K562 (cell line): Measurements from ENCODE around the gene RNLS. TPM values are rescaled to one million over a fixed set of nuclear protein-coding genes. Genes with fewer than 3 reads are reported as not detected.

Source experiments
- ATAC-seq: fragments of 200-7000 bp; cut with Tn5 transposase; 3 replicates; pipeline ENCODE4 v1.9.1; 2020; ENCODE audit warnings: moderate library complexity
- BruUV-seq: library from RNA; stranded (reverse); fragments of 400-500 nt; replicated peaks from 2 replicates; lab custom pipeline; 2021; lab: Mats Ljungman, UMichigan
- CTCF ChIA-PET: fragments of 300-600 bp; formaldehyde crosslinking; extraction: SDS; loops from one replicate; lab custom pipeline; 2021; ENCODE audit warnings: low intra/inter-chr PET ratio; lab: Yijun Ruan, JAX
- POLR2A ChIA-PET: fragments of 300-600, 350-650 bp; sonication (Branson Sonifier 250); formaldehyde crosslinking; extraction: SDS; loops from one replicate; lab custom pipeline; 2021; ENCODE audit warnings: antibody characterized with exemption, inconsistent platforms; lab: Yijun Ruan, JAX
- DNase-seq, 4 experiments: peaks; one replicate each; pipeline versions ENCODE4 v3.0.0 to v3.0.0-alpha.2; 2011 to 2018; ENCODE audit warnings: low spot score in 3 of 4, mixed read lengths in 3 of 4; ENCODE audit errors: extremely low read depth in 1 of 4
- FAIRE-seq: peaks from 2 replicates; lab custom pipeline; 2011; peaks lifted over from hg19 to GRCh38; lab: Jason Lieb, UNC
- H2AFZ ChIP-seq: 2 replicates; pipeline ENCODE4 v1.6.0; 2011; ENCODE audit warnings: low read depth, low read length, control low read depth, inconsistent platforms
- H3K27ac ChIP-seq: fragments of 200-600 bp; 3 replicates; pipeline ENCODE4 v1.8.0; 2011; ENCODE audit warnings: low read depth, mild to moderate bottlenecking, control low read depth, inconsistent platforms, low read length, moderate library complexity, mixed read lengths; ENCODE audit errors: extremely low read depth
- H3K27me3 ChIP-seq, 2 experiments: fragments of 300-600 bp in 1 of 2; 2 replicates in 1 of 2; 3 replicates in 1 of 2; pipeline versions ENCODE4 v1.6.0 to v1.8.0; 2011; ENCODE audit warnings: inconsistent platforms in 2 of 2, low read length in 2 of 2, mild to moderate bottlenecking in 1 of 2, mixed read lengths in 1 of 2, moderate library complexity in 1 of 2; ENCODE audit not compliant: control insufficient read depth in 2 of 2, insufficient read depth in 2 of 2
- H3K36me3 ChIP-seq: fragments of 300-600 bp; 3 replicates; pipeline ENCODE4 v1.8.0; 2011; ENCODE audit warnings: mild to moderate bottlenecking, low read length, inconsistent platforms; ENCODE audit not compliant: control insufficient read depth, insufficient read depth
- H3K4me1 ChIP-seq, 2 experiments: fragments of 200-600 bp in 1 of 2; replicated peaks in 1 of 2; 2 replicates in 1 of 2; 3 replicates in 1 of 2; pipeline versions ENCODE4 v1.5.1 to v1.8.0; 2011; ENCODE audit warnings: inconsistent platforms in 2 of 2, low read length in 2 of 2, mild to moderate bottlenecking in 1 of 2, mixed read lengths in 1 of 2, moderate library complexity in 1 of 2; ENCODE audit not compliant: control insufficient read depth in 2 of 2, insufficient read depth in 2 of 2
- H3K4me2 ChIP-seq: 2 replicates; pipeline ENCODE4 v1.6.1; 2011; ENCODE audit warnings: low read length, control low read depth, inconsistent platforms, mixed read lengths; ENCODE audit not compliant: insufficient read depth
- H3K4me3 ChIP-seq: fragments of 200-600 bp; sonication (generic), shearing (Covaris generic); 2 replicates; pipeline ENCODE4 v1.5.1; 2016; ENCODE audit warnings: control low read depth, inconsistent platforms
- H3K79me2 ChIP-seq: fragments of 200-600 bp; 3 replicates; pipeline ENCODE4 v1.8.0; 2011; ENCODE audit warnings: low read length, inconsistent platforms; ENCODE audit not compliant: control insufficient read depth, insufficient read depth
- H3K9ac ChIP-seq, 2 experiments: 2 replicates each; pipeline versions ENCODE4 v1.6.0 to v1.6.1; 2011; ENCODE audit warnings: low read depth in 2 of 2, low read length in 2 of 2, control low read depth in 1 of 2, inconsistent platforms in 1 of 2, mild to moderate bottlenecking in 1 of 2, mixed read lengths in 1 of 2; ENCODE audit not compliant: insufficient read depth in 1 of 2
- H3K9me1 ChIP-seq: one replicate; pipeline ENCODE4 v1.6.0; 2011; ENCODE audit warnings: inconsistent platforms, mild to moderate bottlenecking, low read length, moderate library complexity; ENCODE audit not compliant: control insufficient read depth, insufficient read depth
- H3K9me3 ChIP-seq: replicated peaks from 2 replicates; pipeline ENCODE4 v1.5.1; 2011; ENCODE audit warnings: low read depth, low read length, inconsistent platforms; ENCODE audit not compliant: control insufficient read depth, insufficient read depth
- H4K20me1 ChIP-seq: replicated peaks from 2 replicates; pipeline ENCODE4 v1.6.1; 2011; ENCODE audit warnings: low read length, inconsistent platforms, mixed read lengths; ENCODE audit not compliant: control insufficient read depth, insufficient read depth
- DDX20 ChIP-seq: fragments of 450-650 bp; IDR thresholded peaks from 2 replicates; pipeline ENCODE4 v1.6.1; 2016; ENCODE audit warnings: missing genetic modification characterization, low read depth, mild to moderate bottlenecking, missing compliant biosample characterization, moderate library complexity
- FOXA3 ChIP-seq, 2 experiments: fragments of 450-650 bp in 1 of 2; sonication (generic) in 1 of 2; formaldehyde crosslinking; IDR thresholded peaks in 1 of 2; conservative IDR thresholded peaks in 1 of 2; 2 replicates each; pipeline versions ENCODE4 v1.4.0 to v1.8.0; 2020 to 2022; ENCODE audit warnings: mild to moderate bottlenecking in 2 of 2, missing genetic modification reagents in 1 of 2
- NCOA4 ChIP-seq: fragments of 450-650 bp; IDR thresholded peaks from 2 replicates; pipeline ENCODE4 v1.6.1; 2018; ENCODE audit warnings: mild to moderate bottlenecking; ENCODE audit not compliant: partially characterized antibody
- NRF1 ChIP-seq, 2 experiments: fragments of 450-650 bp; IDR thresholded peaks in 1 of 2; conservative IDR thresholded peaks in 1 of 2; 2 replicates each; pipeline ENCODE4 v1.6.1; 2014; ENCODE audit warnings: mild to moderate bottlenecking in 2 of 2
- SMC3 ChIP-seq: conservative IDR thresholded peaks from 2 replicates; pipeline ENCODE4 v1.6.1; 2011; ENCODE audit warnings: low read depth, low read length, improper control_type of control experiment; ENCODE audit not compliant: insufficient read depth
- SNIP1 ChIP-seq: fragments of 450-650 bp; IDR thresholded peaks from 2 replicates; pipeline ENCODE4 v1.7.1; 2017; ENCODE audit warnings: low read depth, mild to moderate bottlenecking
- TAF7 ChIP-seq: fragments of 450-650 bp; IDR thresholded peaks from 2 replicates; pipeline ENCODE4 v1.6.1; 2016; ENCODE audit warnings: missing genetic modification characterization, missing compliant biosample characterization
- ZFP1 ChIP-seq: fragments of 450-650 bp; formaldehyde crosslinking; IDR thresholded peaks from 2 replicates; pipeline ENCODE4 v1.4.0; 2020; ENCODE audit warnings: mild to moderate bottlenecking, mixed read lengths
- ZKSCAN1 ChIP-seq: fragments of 150-350 bp; IDR thresholded peaks from 2 replicates; pipeline ENCODE4 v1.6.1; 2016; ENCODE audit warnings: low read depth, low read length
- ZKSCAN3 ChIP-seq: fragments of 250-450 bp; sonication (Bioruptor Pico); IDR thresholded peaks from 2 replicates; pipeline ENCODE4 v1.4.0; 2020
- ZKSCAN8 ChIP-seq: fragments of 200-800 bp; sonication (Bioruptor generic); IDR thresholded peaks from 2 replicates; pipeline ENCODE4 v1.6.1; 2016; ENCODE audit warnings: missing genetic modification characterization, missing compliant biosample characterization
- ZNF668 ChIP-seq: fragments of 250-450 bp; sonication (Bioruptor Pico); IDR thresholded peaks from 2 replicates; pipeline ENCODE4 v1.8.0; 2022; ENCODE audit warnings: mild to moderate bottlenecking, inconsistent platforms
- ZNF699 ChIP-seq: fragments of 250-450 bp; sonication (Bioruptor Pico); IDR thresholded peaks from 2 replicates; pipeline ENCODE4 v1.8.0; 2021; ENCODE audit warnings: mild to moderate bottlenecking, moderate library complexity; ENCODE audit not compliant: insufficient replicate concordance
- ZNF75A ChIP-seq: fragments of 450-650 bp; formaldehyde crosslinking; IDR thresholded peaks from 2 replicates; pipeline ENCODE4 v1.4.0; 2020; ENCODE audit warnings: mild to moderate bottlenecking
- WGBS: fragments of 100-300 bp; shearing (Covaris generic); methylation state at CpG from one replicate; pipeline ENCODE4 v1.1.6; 2016; ENCODE audit warnings: low coverage, mixed read lengths; ENCODE audit not compliant: insufficient coverage; ENCODE audit errors: missing lambda C conversion rate; 5-methylcytosine and 5-hydroxymethylcytosine counted together
- in situ Hi-C: fragments of 300-500 bp; cut with MboI; formaldehyde crosslinking; loops from 4 replicates; pipeline ENCODE4 v1.15.0; 2018; ENCODE audit warnings: inconsistent platforms, mixed read lengths
- intact Hi-C: fragments of 100-400 bp; cut with micrococcal nuclease; formaldehyde crosslinking; loops from 2 replicates; pipeline ENCODE4 v1.14.2; 2022
- polyA plus RNA-seq, 8 experiments: library from polyadenylated mRNA; depleted of rRNA in 4 of 8; stranded (reverse) in 5 of 8; unstranded in 3 of 8; fragments of >200 nt; fragmentation: Nextera tagmentation in 2 of 8; fragmentation: Illumina TruSeq in 1 of 8; extraction: Ambion mirVana in 2 of 8; extraction: Trizol in 1 of 8; gene quantifications; 2 replicates each; pipeline versions ENCODE4 v1.2.1 to v1.2.3, GENCODE V29; 2011 to 2014; ENCODE audit warnings: inconsistent platforms in 1 of 8, missing spikeins in 1 of 8
- total RNA-seq, 7 experiments: library from RNA; depleted of rRNA in 6 of 7; stranded (reverse); fragments of >200 nt in 6 of 7; fragmentation: Illumina TruSeq in 2 of 7; extraction: Trizol in 2 of 7; gene quantifications; 2 replicates each; pipeline versions ENCODE4 v1.2.1 to v1.2.3, GENCODE V29; 2011 to 2021; ENCODE audit warnings: low replicate concordance in 1 of 7
- TF ChIP-seq, protein P1 (sequence below): fragments of 250-450 bp; sonication (Bioruptor Pico); IDR thresholded peaks from 2 replicates; pipeline ENCODE4 v1.5.0; 2021; ENCODE audit warnings: mild to moderate bottlenecking, borderline replicate concordance
- TF ChIP-seq, protein P2 (sequence below): fragments of 450-650 bp; IDR thresholded peaks from 2 replicates; pipeline ENCODE4 v1.6.1; 2016; ENCODE audit warnings: antibody characterized with exemption

Gene RNLS
- total and polyA plus RNA-seq, 9 of the 15 experiments (the other 6 are each of a cell fraction or from before 2014, with no cell fraction given): 0.14 to 0.72 (median 0.41) TPM; not detected in 3

DNA sequence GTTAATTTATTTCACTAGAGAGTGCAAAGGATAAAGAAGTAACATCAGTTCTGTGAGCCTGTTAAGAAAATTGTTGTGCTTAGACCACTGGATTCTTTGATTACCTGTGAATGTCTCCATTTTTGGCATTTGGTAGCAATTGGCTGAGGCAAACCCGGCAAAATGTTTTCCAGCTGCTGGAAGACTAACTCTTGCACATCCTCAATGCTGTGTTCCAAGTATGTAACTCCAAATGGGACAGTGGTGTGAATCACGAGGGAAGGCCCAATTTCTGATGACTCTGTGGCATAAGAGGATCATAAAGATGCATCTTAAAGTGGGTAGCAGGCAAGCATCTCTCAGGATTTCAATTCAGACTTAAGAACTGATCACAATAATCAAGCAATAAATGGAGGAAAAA is 268.8 kb downstream of the RNLS start:
- H2AFZ ChIP-seq: no peak overlapping the region
- H3K9me3 ChIP-seq: no peaks in the 10 kb centered on the region; the same call in 1 of the 2 replicates
- no peaks in the 10 kb centered on the region for H3K27me3 ChIP-seq
- H3K27ac ChIP-seq: no peak overlapping the region
- WGBS: 0% methylated on average over 2 of the region's 2 CpGs
- no TSS peak for BruUV-seq
- no peaks in the 10 kb centered on the region for H3K4me1 ChIP-seq
- no peak overlapping the region for H3K9ac ChIP-seq
- no peaks in the 10 kb centered on the region for H3K36me3 ChIP-seq
- no peaks in the 10 kb centered on the region for H4K20me1 ChIP-seq
- CTCF ChIA-PET: no interaction called here
- FAIRE-seq: no peak
- intact Hi-C loops: no loop called here
- no peak overlapping the region for H3K4me3 ChIP-seq
- no peaks in the 10 kb centered on the region for H3K9me1 ChIP-seq
- in situ Hi-C loops: no loop called here
- POLR2A ChIA-PET: no interaction called here
- no peaks in the 10 kb centered on the region for H3K79me2 ChIP-seq
- TF ChIP-seq SNIP1 (no peak), ZNF75A (no peak), ZKSCAN1 (no peak), NRF1 (conservative IDR thresholded peaks at IDR 0.05 in 1 of 2, IDR thresholded peaks at IDR 0.05 in 1 of 2) (no peak), ZNF668 (CRISPR knock-in tag) (no peak), NCOA4 (no peak), DDX20 (tag) (no peak), ZKSCAN3 (no peak), ZFP1 (CRISPR knock-in tag) (no peak), FOXA3 (CRISPR knock-in tag; conservative IDR thresholded peaks at IDR 0.05 in 1 of 2, IDR thresholded peaks at IDR 0.05 in 1 of 2) (no peak), SMC3 (no peak), TAF7 (tag) (no peak), ZKSCAN8 (no peak), ZNF699 (CRISPR knock-in tag) (no peak)
- TF ChIP-seq, protein P1, sequence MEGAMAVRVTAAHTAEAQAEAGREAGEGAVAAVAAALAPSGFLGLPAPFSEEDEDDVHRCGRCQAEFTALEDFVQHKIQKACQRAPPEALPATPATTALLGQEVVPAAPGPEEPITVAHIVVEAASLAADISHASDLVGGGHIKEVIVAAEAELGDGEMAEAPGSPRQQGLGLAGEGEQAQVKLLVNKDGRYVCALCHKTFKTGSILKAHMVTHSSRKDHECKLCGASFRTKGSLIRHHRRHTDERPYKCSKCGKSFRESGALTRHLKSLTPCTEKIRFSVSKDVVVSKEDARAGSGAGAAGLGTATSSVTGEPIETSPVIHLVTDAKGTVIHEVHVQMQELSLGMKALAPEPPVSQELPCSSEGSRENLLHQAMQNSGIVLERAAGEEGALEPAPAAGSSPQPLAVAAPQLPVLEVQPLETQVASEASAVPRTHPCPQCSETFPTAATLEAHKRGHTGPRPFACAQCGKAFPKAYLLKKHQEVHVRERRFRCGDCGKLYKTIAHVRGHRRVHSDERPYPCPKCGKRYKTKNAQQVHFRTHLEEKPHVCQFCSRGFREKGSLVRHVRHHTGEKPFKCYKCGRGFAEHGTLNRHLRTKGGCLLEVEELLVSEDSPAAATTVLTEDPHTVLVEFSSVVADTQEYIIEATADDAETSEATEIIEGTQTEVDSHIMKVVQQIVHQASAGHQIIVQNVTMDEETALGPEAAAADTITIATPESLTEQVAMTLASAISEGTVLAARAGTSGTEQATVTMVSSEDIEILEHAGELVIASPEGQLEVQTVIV (CRISPR knock-in tag): no peak
- TF ChIP-seq, protein P2, sequence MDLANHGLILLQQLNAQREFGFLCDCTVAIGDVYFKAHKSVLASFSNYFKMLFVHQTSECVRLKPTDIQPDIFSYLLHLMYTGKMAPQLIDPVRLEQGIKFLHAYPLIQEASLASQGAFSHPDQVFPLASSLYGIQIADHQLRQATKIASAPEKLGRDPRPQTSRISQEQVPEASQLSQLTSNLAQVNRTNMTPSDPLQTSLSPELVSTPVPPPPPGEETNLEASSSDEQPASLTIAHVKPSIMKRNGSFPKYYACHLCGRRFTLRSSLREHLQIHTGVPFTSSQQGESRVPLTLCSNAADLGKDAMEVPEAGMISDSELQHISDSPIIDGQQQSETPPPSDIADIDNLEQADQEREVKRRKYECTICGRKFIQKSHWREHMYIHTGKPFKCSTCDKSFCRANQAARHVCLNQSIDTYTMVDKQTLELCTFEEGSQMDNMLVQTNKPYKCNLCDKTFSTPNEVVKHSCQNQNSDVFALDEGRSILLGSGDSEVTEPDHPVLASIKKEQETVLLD: no peak
- no peak for DNase-seq
- no peak for ATAC-seq
- no peak overlapping the region for H3K4me2 ChIP-seq
